ENCODE measurements around the gene AFAP1.

The AFAP1 gene

GRCh38 chr4:7780751-7781348 is 158.8 kb downstream of the AFAP1 start:
- no peaks in the 10 kb centered on the region for H3K27me3 ChIP-seq
- DNase-seq, result no peak
- peaks cover 8% of the 10 kb centered on the region; the same call in 1 of the 2 replicates for H3K4me1 ChIP-seq
- H3K9me3 ChIP-seq, result no peaks in the 10 kb centered on the region
- H3K36me3 ChIP-seq, result peaks cover 92% of the 10 kb centered on the region
- TF ChIP-seq, protein P1, sequence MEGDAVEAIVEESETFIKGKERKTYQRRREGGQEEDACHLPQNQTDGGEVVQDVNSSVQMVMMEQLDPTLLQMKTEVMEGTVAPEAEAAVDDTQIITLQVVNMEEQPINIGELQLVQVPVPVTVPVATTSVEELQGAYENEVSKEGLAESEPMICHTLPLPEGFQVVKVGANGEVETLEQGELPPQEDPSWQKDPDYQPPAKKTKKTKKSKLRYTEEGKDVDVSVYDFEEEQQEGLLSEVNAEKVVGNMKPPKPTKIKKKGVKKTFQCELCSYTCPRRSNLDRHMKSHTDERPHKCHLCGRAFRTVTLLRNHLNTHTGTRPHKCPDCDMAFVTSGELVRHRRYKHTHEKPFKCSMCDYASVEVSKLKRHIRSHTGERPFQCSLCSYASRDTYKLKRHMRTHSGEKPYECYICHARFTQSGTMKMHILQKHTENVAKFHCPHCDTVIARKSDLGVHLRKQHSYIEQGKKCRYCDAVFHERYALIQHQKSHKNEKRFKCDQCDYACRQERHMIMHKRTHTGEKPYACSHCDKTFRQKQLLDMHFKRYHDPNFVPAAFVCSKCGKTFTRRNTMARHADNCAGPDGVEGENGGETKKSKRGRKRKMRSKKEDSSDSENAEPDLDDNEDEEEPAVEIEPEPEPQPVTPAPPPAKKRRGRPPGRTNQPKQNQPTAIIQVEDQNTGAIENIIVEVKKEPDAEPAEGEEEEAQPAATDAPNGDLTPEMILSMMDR (IDR thresholded peaks at IDR 0.05; ENCODE audit: low read depth, low read length), result no peak
- no peak overlapping the region for H3K4me3 ChIP-seq (ENCODE audit: low read depth, low read length)

DNA sequence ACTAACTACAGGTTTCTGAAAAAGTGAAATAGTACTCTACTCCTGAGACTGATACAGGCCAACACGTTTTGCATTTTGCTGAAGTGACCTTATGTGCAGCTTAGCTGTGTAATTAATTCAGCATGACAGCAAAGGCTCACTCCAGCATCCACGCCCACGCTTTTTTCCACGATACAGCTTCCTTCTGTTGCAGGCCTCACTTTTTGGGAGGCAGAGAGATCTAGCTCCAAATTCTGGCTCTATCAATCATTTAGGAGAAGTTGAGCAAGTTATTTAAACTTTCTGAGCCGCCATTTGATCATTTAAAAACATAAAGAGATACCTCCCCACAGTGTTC is 160.3 kb downstream of the AFAP1 start:
- Histone ChIP-seq H3K27me3 (no peaks in the 10 kb centered on the region), H3K4me3 (ENCODE audit: low read depth, low read length) (no peak overlapping the region), H3K9me3 (no peaks in the 10 kb centered on the region), H3K4me1 (no peaks in the 10 kb centered on the region), H3K36me3 (peaks cover 94% of the 10 kb centered on the region)
- no peak for DNase-seq
- TF ChIP-seq, protein P1 (IDR thresholded peaks at IDR 0.05; ENCODE audit: low read depth, low read length), result no peak

DNA sequence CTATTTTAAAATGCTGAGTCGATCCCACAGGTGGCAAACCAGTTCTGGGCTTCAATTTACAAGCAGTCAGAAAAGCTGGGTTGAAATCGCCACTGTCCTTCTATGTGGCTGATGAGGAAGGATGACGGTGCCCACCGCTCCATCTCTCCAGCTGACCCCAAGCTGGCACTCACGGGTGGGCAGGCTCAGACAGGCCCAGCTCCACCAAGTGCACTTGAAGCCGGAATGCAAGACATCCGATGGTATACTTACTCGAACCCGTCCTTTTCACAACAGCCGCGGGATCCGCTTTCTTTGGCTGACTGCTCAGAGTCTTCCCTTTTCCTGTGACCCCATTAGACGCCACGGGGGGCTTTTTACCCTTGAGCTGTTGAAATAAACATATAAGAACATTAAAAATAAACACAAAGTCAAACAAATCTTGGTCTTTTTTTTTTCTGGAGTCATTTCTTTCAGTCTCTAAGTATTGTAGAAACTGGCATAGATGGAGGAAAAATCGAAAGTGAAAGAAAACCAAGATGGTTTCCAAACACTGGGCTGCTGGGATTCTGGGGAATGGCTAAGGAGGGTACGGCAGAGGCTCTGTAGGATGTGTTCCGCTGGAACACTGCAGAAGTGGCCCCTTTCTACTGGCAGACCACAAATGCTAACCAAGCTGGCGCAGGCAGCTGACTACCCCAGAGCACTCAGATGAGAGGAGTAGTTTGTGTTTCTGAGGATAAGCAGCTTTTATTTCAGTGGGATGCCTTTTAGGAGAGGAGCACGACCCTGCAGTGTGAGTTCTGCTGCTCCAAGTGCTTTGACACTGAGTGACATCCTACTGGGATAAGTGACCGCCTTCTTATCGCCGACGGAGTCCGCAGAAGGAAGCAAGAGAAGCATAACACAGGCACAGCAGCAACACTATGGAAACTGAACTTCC is 160.9 kb downstream of the AFAP1 start:
- H3K4me1 ChIP-seq, result no peaks in the 10 kb centered on the region
- H3K36me3 ChIP-seq, result peaks cover 94% of the 10 kb centered on the region
- H3K4me3 ChIP-seq (ENCODE audit: low read depth, low read length), result no peak overlapping the region
- TF ChIP-seq, protein P1 (IDR thresholded peaks at IDR 0.05; ENCODE audit: low read depth, low read length), result no peak
- no peaks in the 10 kb centered on the region for H3K27me3 ChIP-seq
- no peak for DNase-seq
- H3K9me3 ChIP-seq, result no peaks in the 10 kb centered on the region

DNA sequence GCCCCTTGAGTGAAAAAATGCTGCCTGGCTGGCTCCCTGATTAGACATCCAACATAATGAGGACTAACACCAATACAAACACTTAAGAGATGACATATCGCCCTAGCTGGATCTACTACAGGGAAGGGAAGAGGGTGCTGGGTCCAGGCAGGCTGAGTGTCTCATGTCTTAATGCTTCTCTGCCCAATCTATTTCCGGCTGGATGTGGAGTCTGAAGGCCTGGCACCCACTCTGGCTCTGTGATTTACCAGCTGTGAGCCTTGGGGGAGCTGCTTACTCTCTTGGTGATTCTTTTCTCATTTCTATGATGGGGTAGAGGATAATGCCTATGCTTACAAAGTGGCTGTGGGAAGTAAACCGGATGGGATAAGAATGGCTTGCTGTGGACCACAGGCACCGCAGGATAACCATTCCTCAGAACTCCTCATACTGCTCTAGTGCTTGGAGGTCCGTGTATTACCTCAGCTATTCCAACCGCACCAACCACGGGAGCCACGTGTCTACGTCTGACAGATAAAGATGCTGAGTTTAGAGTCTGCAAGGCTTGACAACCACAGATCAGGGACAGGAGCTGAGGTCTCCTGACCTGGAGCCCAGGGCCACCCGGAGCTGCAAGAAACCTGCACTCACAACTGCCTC is 161.7 kb downstream of the AFAP1 start:
- Histone ChIP-seq H3K4me1 (no peaks in the 10 kb centered on the region; the same call in 1 of the 2 replicates), H3K36me3 (peaks cover 94% of the 10 kb centered on the region), H3K4me3 (ENCODE audit: low read depth, low read length) (no peak overlapping the region), H3K27me3 (no peaks in the 10 kb centered on the region), H3K9me3 (no peaks in the 10 kb centered on the region)
- TF ChIP-seq, protein P1 (IDR thresholded peaks at IDR 0.05; ENCODE audit: low read depth, low read length), result no peak
- DNase-seq, result no peak

GRCh38 chr4:7777017-7777710 is 162.5 kb downstream of the AFAP1 start:
- Histone ChIP-seq H3K36me3 (peaks cover 94% of the 10 kb centered on the region), H3K9me3 (no peaks in the 10 kb centered on the region), H3K4me1 (peaks cover 2% of the 10 kb centered on the region), H3K4me3 (ENCODE audit: low read depth, low read length) (no peak overlapping the region), H3K27me3 (no peaks in the 10 kb centered on the region)
- DNase-seq, result no peak
- TF ChIP-seq, protein P1 (IDR thresholded peaks at IDR 0.05; ENCODE audit: low read depth, low read length), result no peak

All from BE2C (cell line).